Nucleus accumbens (tissue), 56 donors: Measurements from ENCODE around the gene PHF5A.

ENCODE experiments used
- DNase-seq, 56 donors: peaks; one replicate each; lab custom pipeline; 2025; lab: John Stamatoyannopoulos, UW

Gene PHF5A

GRCh38 chr22:41429232-41429950 lies 39.1 kb downstream of the PHF5A start:
- DNase-seq = peak in 16 of 56 donors; percentile 16 to 57 (median 36)

DNA sequence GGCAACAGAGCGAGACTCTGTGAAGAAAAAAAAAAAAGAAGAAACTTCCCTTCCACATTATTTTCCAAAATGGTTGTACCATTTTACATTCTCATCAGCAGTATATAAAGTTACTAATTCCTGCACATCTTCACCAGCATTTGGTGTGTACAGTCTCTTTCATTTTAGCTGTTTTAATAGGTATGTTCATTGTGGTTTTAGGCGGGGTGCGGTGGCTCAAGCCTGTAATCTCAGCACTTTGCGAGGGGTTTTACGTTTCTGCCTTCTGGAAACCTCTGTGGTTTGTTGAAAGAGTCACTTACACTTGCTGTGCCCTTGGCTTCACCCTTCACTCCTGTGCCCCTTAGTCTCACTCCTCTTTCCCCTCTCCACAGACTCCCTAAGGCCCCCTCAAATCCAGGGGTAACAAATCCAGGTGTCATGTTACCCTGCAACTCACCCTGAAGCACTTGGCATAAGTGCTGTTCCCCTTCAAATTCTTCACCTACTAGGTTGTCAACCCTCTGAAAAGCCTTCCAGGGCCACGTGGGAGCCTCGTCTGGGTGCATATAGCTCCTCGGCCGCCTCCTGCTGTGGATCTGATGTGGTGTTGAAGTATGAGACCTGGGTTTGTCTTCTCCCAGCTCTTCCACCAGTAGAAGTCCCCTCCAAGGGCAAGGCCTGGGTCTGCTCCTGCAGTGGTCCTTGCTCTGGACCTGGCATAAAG lies 42.7 kb downstream of the PHF5A start:
- no peak for DNase-seq

DNA sequence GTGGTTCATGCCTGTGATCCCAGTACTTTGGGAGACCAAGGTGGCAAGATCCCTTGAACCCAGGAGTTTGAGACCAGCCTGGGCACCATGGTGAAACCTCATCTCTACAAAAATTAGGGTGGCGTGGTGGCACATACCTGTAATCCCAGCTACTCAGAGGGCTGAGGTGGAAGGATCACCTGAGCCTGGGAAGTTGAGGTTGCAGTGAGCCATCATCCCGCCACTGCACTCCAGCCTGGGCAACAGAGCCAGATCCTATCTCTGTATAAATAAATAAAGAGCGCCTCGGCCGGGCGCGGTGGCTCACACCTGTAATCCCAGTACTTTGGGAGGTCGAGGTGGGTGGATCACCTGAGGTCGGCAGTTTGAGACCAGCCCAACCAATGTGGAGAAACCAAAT lies 49.8 kb downstream of the PHF5A start:
- no peak for DNase-seq

DNA sequence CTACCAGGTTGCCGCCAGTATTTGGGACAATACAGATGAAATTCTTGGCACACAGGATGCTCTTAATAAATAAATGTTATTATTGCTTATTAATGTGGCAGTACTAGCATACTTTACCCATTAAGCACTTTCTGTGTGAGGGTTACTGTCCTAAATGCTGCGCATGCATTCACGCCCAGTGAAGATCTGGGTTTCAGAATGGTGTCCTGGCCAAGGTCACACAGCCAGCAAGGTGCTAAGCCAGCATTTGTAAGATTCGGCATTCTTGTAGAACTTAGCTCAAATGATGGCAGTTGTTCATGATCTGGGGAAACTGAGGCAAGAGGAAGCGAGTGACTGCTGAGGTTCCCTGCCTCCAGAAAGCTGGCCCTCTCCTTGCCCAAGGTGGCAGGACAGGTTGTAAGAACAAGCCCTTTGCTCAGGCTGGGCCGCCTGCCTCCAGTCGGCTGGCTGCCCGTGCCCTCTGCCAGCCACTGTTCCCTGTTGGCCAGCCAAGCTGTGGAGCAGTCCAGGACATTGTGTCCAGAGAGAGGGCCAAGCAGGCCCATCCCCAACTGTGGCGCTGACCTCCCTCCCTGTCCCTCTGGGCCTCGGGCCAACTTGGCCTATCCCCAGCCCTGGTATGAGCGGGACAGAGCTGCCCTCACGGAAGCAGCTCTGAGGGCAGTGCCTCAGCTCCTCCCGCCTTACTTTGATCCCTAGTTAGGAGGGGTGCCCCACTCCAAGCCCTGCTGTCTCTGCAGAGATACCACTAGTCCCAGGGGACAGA lies 50.7 kb downstream of the PHF5A start:
- DNase-seq = peak; percentile 69 to 99 (median 95)

DNA sequence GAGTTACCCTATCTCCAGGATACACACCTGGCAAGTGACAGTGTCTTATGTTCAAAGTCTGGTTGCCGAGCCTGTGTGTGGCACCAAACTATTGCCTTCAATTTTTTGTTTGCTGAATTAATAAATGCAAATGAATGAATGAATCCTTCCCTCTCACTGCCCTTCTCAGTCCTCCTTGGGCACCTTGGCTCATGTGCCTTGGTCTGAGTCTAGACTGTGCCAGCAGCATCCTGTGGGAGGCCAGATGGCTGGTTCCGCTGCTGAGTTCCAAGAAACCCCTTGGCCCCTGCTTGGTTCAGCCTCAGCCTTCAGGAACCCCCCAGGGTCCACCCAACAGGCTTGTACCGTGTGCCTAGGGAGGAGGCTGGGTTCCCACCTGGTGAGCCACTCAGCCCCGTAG lies 52.9 kb downstream of the PHF5A start:
- DNase-seq = peak in 1 of 56 donors; percentile 19

DNA sequence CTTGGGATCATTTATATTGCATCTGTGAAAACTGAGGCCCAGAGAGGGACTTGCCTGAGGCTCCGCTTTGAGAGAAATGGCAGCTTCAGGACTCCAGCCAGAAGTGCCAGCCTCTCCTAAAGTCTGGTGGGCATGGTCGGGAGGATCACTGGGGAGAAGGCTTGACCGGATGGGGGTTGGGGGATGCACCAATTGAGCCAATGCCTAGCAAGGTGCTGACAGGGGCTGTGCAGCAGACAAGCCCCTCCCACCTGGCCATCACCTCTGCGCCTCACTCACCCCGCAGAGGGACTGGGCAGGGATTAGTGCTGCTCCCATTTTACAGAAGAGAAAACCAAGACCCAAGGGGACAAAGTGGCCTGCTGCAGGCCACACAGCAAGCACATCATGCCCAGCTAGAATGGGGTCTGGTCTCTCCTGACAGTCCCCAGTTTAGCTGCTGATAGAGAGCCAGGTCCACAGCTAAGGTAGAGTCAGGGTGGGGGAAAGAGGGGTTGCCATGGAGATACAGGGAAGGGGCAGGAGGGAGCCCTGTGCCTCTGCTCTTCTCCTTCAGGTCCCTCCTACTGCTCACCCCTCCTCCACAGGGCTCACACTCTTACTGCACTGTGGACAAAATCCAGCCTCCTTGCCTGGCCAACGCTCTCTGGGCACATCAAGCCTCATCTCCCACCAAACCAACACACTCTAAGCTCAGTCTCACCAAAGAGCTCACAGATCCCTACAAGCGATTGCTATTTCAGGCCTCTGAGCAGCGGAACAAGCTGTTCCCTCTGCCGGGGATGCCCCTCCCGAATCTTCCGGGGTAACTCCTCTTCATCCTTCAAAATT lies 57.3 kb downstream of the PHF5A start:
- peak in 45 of 56 donors; percentile 11 to 79 (median 54) for DNase-seq

- DNase-seq = peak in 18 of 56 donors; percentile 7 to 52 (median 25)
Measured at GRCh38 chr22:41410311-41410751, 58.2 kb downstream of the PHF5A start.
